NT2/D1 (cell line): Measurements from ENCODE around the gene PTPRN2.

Experiments
- DNase-seq: peaks from one replicate; pipeline ENCODE4 v3.0.0-alpha.2; 2011; ENCODE audit warnings: low read depth, low spot score
- H3K27me3 ChIP-seq: 2 replicates; pipeline ENCODE4 v1.6.0; 2011; ENCODE audit warnings: mild to moderate bottlenecking; ENCODE audit not compliant: insufficient read length, insufficient read depth
- H3K36me3 ChIP-seq: 2 replicates; pipeline ENCODE4 v1.6.1; 2011; ENCODE audit warnings: mild to moderate bottlenecking, low read length, mixed read lengths; ENCODE audit not compliant: insufficient read depth, insufficient read length
- H3K4me1 ChIP-seq: 2 replicates; pipeline ENCODE4 v1.5.1; 2011; ENCODE audit not compliant: insufficient read depth, insufficient read length
- H3K4me3 ChIP-seq: 2 replicates; pipeline ENCODE4 v1.5.1; 2011; ENCODE audit warnings: low read depth; ENCODE audit not compliant: insufficient read length
- H3K9ac ChIP-seq: 2 replicates; pipeline ENCODE4 v1.6.0; 2011; ENCODE audit warnings: low read depth; ENCODE audit not compliant: insufficient read length
- H3K9me3 ChIP-seq: 2 replicates; pipeline ENCODE4 v1.5.1; 2011; ENCODE audit warnings: mild to moderate bottlenecking, low read length; ENCODE audit not compliant: insufficient read depth
- SUZ12 ChIP-seq: IDR thresholded peaks from 2 replicates; pipeline ENCODE4 v1.6.1; 2011; ENCODE audit not compliant: insufficient read length, insufficient read depth; ENCODE audit errors: extremely low read depth
- YY1 ChIP-seq: IDR thresholded peaks from 2 replicates; pipeline ENCODE4 v1.6.1; 2011; ENCODE audit not compliant: insufficient read length, insufficient read depth
- ZNF274 ChIP-seq: IDR thresholded peaks from 2 replicates; pipeline ENCODE4 v1.6.1; 2011; ENCODE audit warnings: mild to moderate bottlenecking, low read depth, low read length

PTPRN2 gene

GRCh38 chr7:157757211-157757610 lies 830.4 kb downstream of the PTPRN2 start:
- Histone ChIP-seq H3K36me3 (no peaks in the 10 kb centered on the region), H3K9me3 (no peaks in the 10 kb centered on the region), H3K9ac (no peak overlapping the region), H3K4me3 (no peak overlapping the region), H3K27me3 (no peaks in the 10 kb centered on the region), H3K4me1 (no peaks in the 10 kb centered on the region)
- TF ChIP-seq SUZ12 (no peak), YY1 (no peak), ZNF274 (no peak)
- DNase-seq = no peak

- Histone ChIP-seq H3K9me3 (no peaks in the 10 kb centered on the region), H3K36me3 (no peaks in the 10 kb centered on the region), H3K4me1 (no peaks in the 10 kb centered on the region), H3K9ac (no peak overlapping the region), H3K4me3 (no peak overlapping the region), H3K27me3 (no peaks in the 10 kb centered on the region)
- no peak for DNase-seq
- no peak for TF ChIP-seq ZNF274
- no peak for TF ChIP-seq YY1
- TF ChIP-seq SUZ12 = no peak
These were observed 831.9 kb downstream of the PTPRN2 start for GRCh38 chr7:157755741-157756140.

GRCh38 chr7:157754416-157754790 lies 833.2 kb downstream of the PTPRN2 start:
- H3K9me3 ChIP-seq = no peaks in the 10 kb centered on the region
- no peaks in the 10 kb centered on the region for H3K36me3 ChIP-seq
- H3K4me3 ChIP-seq = no peak overlapping the region
- H3K27me3 ChIP-seq = no peaks in the 10 kb centered on the region
- no peaks in the 10 kb centered on the region for H3K4me1 ChIP-seq
- no peak for TF ChIP-seq YY1
- no peak for TF ChIP-seq ZNF274
- TF ChIP-seq SUZ12 = no peak
- no peak overlapping the region for H3K9ac ChIP-seq
- no peak for DNase-seq

- Histone ChIP-seq H3K9me3 (no peaks in the 10 kb centered on the region), H3K9ac (no peak overlapping the region), H3K4me1 (no peaks in the 10 kb centered on the region), H3K4me3 (no peak overlapping the region), H3K36me3 (no peaks in the 10 kb centered on the region), H3K27me3 (no peaks in the 10 kb centered on the region)
- TF ChIP-seq YY1 (no peak), ZNF274 (no peak), SUZ12 (no peak)
- DNase-seq = no peak
These were observed 833.8 kb downstream of the PTPRN2 start for GRCh38 chr7:157753713-157754415.

- H3K9me3 ChIP-seq = no peaks in the 10 kb centered on the region
- H3K4me3 ChIP-seq = no peak overlapping the region
- DNase-seq = no peak
- TF ChIP-seq ZNF274 (no peak), SUZ12 (no peak), YY1 (no peak)
- H3K27me3 ChIP-seq = no peaks in the 10 kb centered on the region
- no peak overlapping the region for H3K9ac ChIP-seq
- no peaks in the 10 kb centered on the region for H3K4me1 ChIP-seq
- H3K36me3 ChIP-seq = no peaks in the 10 kb centered on the region
These were observed 834.8 kb downstream of the PTPRN2 start for GRCh38 chr7:157752832-157753291.

GRCh38 chr7:157751951-157752673 lies 835.5 kb downstream of the PTPRN2 start:
- Histone ChIP-seq H3K9me3 (no peaks in the 10 kb centered on the region), H3K9ac (no peak overlapping the region), H3K27me3 (no peaks in the 10 kb centered on the region), H3K4me3 (no peak overlapping the region), H3K4me1 (no peaks in the 10 kb centered on the region), H3K36me3 (no peaks in the 10 kb centered on the region)
- no peak for DNase-seq
- no peak for TF ChIP-seq ZNF274
- no peak for TF ChIP-seq YY1
- TF ChIP-seq SUZ12 = no peak

- TF ChIP-seq ZNF274 (no peak), SUZ12 (no peak), YY1 (no peak)
- H3K4me3 ChIP-seq = no peak overlapping the region
These were observed 836.2 kb downstream of the PTPRN2 start for GRCh38 chr7:157751406-157751805.

GRCh38 chr7:157750291-157750690 lies 837.3 kb downstream of the PTPRN2 start:
- H3K9me3 ChIP-seq = no peaks in the 10 kb centered on the region
- H3K4me1 ChIP-seq = no peaks in the 10 kb centered on the region
- no peak overlapping the region for H3K4me3 ChIP-seq
- H3K36me3 ChIP-seq = no peaks in the 10 kb centered on the region
- no peak for DNase-seq
- no peaks in the 10 kb centered on the region for H3K27me3 ChIP-seq
- no peak overlapping the region for H3K9ac ChIP-seq
- no peak for TF ChIP-seq SUZ12

More at GRCh38 chr7:157751406-157751805, 836.2 kb downstream of the PTPRN2 start:
- Histone ChIP-seq H3K9me3 (no peaks in the 10 kb centered on the region), H3K36me3 (no peaks in the 10 kb centered on the region), H3K9ac (no peak overlapping the region), H3K4me1 (no peaks in the 10 kb centered on the region), H3K27me3 (no peaks in the 10 kb centered on the region)
- DNase-seq = no peak
